HEK293T (cell line): ENCODE measurements around the gene CHRNG.

ENCODE experiments used
- FOXA1 ChIP-seq: fragments of 450-650 bp; IDR thresholded peaks from 2 replicates; pipeline ENCODE4 v1.6.1; 2016; ENCODE audit warnings: mild to moderate bottlenecking
- FOXK2 ChIP-seq: fragments of 450-650 bp; IDR thresholded peaks from 2 replicates; pipeline ENCODE4 v1.6.1; 2016; ENCODE audit warnings: mild to moderate bottlenecking
- SP1 ChIP-seq: fragments of 450-650 bp; IDR thresholded peaks from 2 replicates; pipeline ENCODE4 v1.6.1; 2017

GRCh38 chr2:232527905-232528470 lies 11.5 kb upstream of the CHRNG start:
- no peak for TF ChIP-seq FOXA1
- no peak for TF ChIP-seq SP1
- no peak for TF ChIP-seq FOXK2
